OCI-M1 (cell line): ENCODE measurements around the gene NAALADL2.
A peak's percentile ranks its signal among the peaks of the same experiment; 100 is the strongest.

Experiments
- DNase-seq: peaks from one replicate; lab custom pipeline; 2025; lab: John Stamatoyannopoulos, UW

NAALADL2 gene

DNA sequence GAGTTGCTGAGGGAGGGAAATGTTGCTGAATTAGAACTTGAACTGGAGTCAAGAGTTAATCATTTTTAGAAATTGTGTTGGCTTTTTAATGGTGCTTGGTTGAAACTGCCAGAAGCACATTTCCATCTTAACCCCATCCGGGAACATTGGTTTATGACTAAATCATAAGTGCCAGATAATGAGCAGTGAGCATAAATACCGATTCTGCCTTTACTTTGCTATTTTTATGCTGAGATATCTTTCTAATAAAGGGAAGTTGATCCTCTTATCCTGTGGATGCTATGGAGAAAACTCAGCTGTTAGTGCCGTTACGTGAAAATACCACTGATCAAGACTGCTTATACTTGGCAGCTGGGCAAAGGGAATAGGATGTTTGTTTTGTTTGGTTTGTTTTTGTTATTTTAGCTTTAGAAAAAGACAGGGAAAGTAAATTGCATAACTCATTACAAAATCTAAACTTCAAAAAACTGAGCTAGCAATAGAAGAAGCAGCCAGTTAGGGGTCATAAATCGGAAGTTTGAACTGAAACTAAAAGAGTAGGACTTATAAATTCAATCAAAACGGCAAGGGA lies 813.1 kb downstream of the NAALADL2 start:
- no peak for DNase-seq

- DNase-seq: no peak
Observed at GRCh38 chr3:175679568-175679967, 820.4 kb downstream of the NAALADL2 start.

GRCh38 chr3:175692256-175692655 lies 833.1 kb downstream of the NAALADL2 start:
- DNase-seq: no peak

DNA sequence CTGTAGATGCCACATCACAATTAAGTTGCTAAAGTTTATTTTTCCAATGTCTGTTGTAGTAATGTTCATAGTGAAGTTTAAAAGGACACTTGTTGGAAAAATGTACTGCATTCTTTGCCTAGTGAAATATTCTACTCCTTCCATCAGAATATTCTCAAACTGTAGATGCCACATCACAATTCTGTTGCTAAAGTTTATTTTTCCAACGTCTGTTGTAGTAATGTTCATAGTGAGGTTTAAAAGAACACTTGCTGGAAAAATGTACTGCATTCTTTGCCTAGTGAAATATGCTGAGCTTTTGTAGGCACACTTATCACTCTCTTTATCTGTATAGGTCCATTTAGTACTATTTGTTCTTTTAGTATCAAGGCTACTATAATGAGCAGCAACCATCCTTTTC lies 836.1 kb downstream of the NAALADL2 start:
- DNase-seq: no peak

- no peak for DNase-seq
Observed at GRCh38 chr3:175702956-175703355, 843.8 kb downstream of the NAALADL2 start.

- DNase-seq: no peak
Observed at GRCh38 chr3:175704366-175705055, 845.4 kb downstream of the NAALADL2 start.

- DNase-seq: no peak
Observed at GRCh38 chr3:175713268-175713667, 854.1 kb downstream of the NAALADL2 start.

DNA sequence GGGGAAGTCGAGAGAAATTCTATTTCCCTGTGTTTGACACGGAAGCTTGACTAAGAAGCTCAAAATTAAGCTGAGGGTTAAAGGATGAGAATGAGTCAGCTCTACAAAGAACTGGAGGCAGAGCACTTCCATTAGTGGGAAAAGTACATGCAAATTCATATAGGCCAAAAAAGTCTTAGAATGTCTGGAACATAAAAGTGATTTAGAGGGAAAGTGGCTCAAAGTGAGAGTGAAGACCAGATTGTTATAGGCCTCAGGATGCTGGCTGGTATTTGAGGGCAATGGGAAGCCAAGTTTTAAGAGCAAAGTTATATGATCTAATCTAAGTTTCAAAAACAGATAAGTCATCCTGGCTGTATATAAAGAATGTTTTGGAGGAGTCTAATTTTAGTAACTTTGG lies 857.3 kb downstream of the NAALADL2 start:
- no peak for DNase-seq

DNA sequence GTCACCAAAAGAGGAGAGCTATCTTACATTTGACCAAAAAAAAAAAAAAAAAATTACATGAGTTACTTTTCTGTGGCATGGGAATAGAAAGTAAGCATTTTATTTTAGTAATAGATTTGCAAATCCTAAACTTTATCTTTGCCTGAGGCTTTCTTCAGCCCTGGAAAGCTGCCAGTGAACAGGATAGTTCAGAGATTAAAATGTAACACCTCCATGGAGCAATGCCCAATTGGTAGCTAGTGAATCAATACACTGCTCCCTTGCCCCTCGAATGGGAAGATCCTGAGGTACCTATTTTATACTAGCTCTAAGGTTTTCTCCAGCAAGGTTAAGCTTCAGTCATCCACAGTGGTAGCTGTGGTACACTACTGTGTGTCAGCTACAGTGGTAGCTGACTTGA lies 867.1 kb downstream of the NAALADL2 start:
- no peak for DNase-seq

DNA sequence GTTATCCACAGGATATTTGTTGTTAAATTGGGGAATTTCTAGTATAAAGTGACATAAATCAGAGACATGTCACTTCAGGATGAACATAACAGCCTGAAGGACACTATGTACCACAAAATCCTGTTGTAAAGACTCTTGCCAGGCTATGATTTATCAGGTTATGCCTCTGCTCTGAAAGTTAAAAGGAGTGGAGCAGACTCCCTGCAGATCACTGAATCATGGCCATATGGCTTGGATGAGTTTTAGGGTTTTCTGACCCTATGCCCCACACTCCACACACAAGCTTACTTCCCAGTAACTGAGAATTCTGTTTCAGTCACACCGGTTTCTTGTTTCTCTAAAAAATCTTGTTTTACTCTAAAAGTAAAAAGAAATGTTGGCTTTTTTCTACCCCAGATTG lies 869.4 kb downstream of the NAALADL2 start:
- no peak for DNase-seq

DNA sequence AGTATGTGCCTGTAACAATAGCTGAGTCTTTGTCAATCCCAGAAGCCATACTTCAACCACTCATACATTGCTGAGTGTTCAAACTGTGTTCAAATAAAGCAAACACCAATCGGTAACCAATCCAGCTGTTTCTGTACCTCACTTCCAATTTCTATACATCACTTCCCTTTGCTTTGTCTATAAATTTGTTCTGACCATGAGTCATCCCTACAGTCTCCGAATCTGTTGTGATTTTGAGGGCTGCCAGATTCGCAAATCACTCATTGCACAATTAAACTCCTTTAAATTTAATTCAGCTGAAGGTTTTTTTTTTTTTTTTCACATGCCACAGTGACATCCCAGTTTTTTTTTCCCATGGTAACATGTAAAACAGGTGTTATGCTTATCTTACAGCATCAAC lies 870.3 kb downstream of the NAALADL2 start:
- no peak for DNase-seq

- no peak for DNase-seq
Observed at GRCh38 chr3:175731543-175731942, 872.4 kb downstream of the NAALADL2 start.

- no peak for DNase-seq
Observed at GRCh38 chr3:175732017-175732416, 872.9 kb downstream of the NAALADL2 start.

- no peak for DNase-seq
Observed at GRCh38 chr3:175735866-175736265, 876.7 kb downstream of the NAALADL2 start.

- no peak for DNase-seq
Observed at GRCh38 chr3:175737646-175738572, 878.8 kb downstream of the NAALADL2 start.

DNA sequence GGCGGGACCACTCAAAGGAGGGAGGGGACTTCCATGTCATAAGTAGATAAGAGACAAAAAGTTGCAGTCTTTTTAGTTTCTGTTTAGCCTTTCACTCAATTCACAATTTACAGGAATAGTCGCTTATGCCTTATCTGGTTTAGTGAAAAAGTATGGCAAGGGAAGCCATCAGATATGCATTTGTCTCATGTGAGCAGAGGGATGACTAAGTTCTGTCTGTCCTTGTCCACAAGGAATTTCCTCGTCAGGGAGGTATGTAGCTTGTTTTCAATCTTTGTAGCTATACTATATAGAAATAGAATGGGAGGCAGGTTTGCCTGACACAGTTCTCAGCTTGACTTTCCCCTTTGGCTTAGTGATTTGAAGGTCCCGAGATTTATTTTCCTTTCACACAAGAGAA lies 882.8 kb downstream of the NAALADL2 start:
- DNase-seq: peak; percentile 75

GRCh38 chr3:175743733-175744400 lies 884.7 kb downstream of the NAALADL2 start:
- no peak for DNase-seq

DNA sequence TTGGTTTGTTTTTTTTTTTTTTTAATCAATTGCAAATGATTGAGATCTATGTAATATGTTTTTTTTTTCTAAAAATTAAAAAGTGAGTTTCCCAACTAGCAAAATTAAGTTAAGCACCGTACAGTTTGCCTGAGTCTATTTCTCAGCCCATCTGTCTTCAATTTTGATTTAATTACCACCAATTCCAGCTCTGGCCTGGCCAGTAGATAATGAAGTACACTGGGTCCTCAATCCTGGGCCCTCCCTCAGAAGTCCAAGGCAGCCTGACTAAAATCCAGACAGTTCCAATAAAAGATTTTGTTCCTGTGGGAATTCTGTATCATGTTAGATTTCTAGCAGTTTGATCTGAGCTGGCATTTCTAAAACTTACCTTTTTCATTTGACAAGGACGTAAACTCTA lies 887.2 kb downstream of the NAALADL2 start:
- DNase-seq: no peak

DNA sequence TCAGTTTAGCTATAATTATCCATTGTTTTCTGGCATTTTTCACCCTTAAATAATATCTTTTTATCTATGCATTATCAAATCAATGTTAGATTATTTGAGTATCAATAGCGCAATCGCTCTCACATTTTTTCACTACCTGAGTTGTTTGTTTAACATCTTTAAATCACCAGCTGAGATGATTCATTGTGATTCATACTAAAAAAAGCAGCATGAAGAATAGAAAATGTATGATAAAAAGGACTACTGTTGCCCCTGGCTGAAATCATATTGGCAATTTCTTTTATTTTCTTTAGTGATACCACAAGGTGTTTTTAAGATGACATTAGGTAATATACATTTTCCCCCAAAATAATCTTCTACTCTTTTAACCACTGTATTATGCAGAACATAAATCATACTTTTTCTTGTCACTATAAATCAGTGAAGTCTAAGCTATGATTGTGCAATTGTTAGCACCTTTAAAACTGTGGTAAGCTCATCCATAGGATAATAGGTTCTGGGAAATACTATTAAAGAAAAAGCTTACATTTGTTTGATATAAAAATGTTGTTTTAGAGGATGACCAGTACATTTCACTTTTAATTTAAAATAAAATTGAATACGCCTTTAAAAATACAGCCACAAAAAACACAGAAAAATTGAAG lies 889.1 kb downstream of the NAALADL2 start:
- no peak for DNase-seq

DNA sequence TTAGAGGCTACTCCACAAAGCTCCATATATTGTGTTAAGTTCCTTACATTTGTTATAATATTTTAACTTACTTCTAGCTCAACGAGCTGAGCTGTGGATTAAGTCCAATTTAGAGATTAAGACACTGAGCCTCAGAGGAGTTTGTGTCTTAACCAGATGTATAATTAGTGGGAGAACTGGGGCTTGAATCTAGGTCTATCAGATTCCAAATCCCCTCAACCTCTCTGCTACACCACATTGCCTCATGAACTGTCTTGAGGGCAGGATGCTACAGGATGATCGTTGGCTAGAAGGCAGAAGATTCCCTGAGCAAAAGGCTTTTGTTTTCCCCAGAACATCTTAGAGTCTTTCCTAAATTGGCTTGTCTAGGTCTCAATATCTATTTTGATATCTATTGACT lies 890.8 kb downstream of the NAALADL2 start:
- DNase-seq: no peak

DNA sequence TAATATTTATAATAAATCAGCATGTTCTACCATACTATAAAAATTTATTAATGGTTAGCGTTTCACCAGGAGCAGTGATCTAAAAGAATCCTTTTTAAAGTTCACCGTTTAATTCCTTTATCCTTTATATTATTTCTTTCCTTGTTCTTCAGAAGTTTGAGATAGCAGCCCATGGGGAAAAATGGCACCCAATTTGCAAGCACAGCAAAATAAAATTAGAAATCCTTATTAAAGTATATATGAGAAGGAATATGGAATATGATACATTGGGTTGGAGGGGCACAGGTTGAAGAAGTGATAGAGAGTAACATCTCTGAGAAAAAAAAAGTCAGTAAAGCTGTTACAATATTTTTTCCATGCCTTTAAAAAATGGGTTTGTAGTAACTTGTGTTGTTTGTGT lies 892.0 kb downstream of the NAALADL2 start:
- DNase-seq: no peak

- no peak for DNase-seq
Observed at GRCh38 chr3:175763948-175764347, 904.8 kb downstream of the NAALADL2 start.
